22Rv1 (cell line): ENCODE data around the gene DTX2.
"Not testable (repeated sequence)": the region's sequence is repeated elsewhere in the genome, so short reads cannot be mapped to it uniquely, and the experiment has no call there.

Experiments used
- CTCF ChIP-seq: fragments of 450-650 bp; IDR thresholded peaks from 2 replicates; pipeline ENCODE4 v1.5.1; 2017; ENCODE audit warnings: mild to moderate bottlenecking
- ZFX ChIP-seq: fragments of 450-650 bp; IDR thresholded peaks from 2 replicates; pipeline ENCODE4 v1.6.1; 2017; ENCODE audit warnings: antibody characterized with exemption, borderline replicate concordance

GRCh38 chr7:76462271-76462882, 868 bp downstream of the DTX2 start:
- TF ChIP-seq CTCF, ZFX: not testable (repeated sequence)
